Subcutaneous abdominal adipose tissue (tissue), 5 donors: ENCODE data around the gene MRPL19.

ENCODE experiments used
- H3K27ac ChIP-seq: one replicate; pipeline ENCODE4 v1.7.0; 2013; ENCODE audit warnings: low read depth, mild to moderate bottlenecking, inconsistent platforms, low read length, moderate library complexity
- H3K27me3 ChIP-seq, 5 donors: one replicate each; pipeline ENCODE4 v1.7.0; 2013; ENCODE audit warnings: low read length in 5 of 5, inconsistent platforms in 1 of 5; ENCODE audit not compliant: control insufficient read depth in 5 of 5, insufficient read depth in 4 of 5
- H3K36me3 ChIP-seq, 5 donors: one replicate each; pipeline ENCODE4 v1.7.0; 2013; ENCODE audit warnings: low read length in 5 of 5; ENCODE audit not compliant: control insufficient read depth in 5 of 5, insufficient read depth in 5 of 5
- H3K4me1 ChIP-seq, 5 donors: one replicate each; pipeline ENCODE4 v1.7.0; 2013; ENCODE audit warnings: low read length in 5 of 5, mild to moderate bottlenecking in 3 of 5, moderate library complexity in 1 of 5; ENCODE audit not compliant: control insufficient read depth in 5 of 5, insufficient read depth in 5 of 5
- H3K4me3 ChIP-seq, 5 donors: one replicate each; pipeline ENCODE4 v1.7.0; 2013; ENCODE audit warnings: low read length in 5 of 5, low read depth in 1 of 5
- H3K9ac ChIP-seq, 5 donors: one replicate each; pipeline ENCODE4 v1.7.0; 2013; ENCODE audit warnings: low read length in 5 of 5, mild to moderate bottlenecking in 4 of 5, moderate library complexity in 3 of 5
- H3K9me3 ChIP-seq, 5 donors: one replicate each; pipeline ENCODE4 v1.7.0; 2013; ENCODE audit warnings: low read length in 5 of 5; ENCODE audit not compliant: control insufficient read depth in 5 of 5
- donor health status: healthy.
- donor health status: healthy.
- donor health status: healthy.
- donor health status: healthy.
- donor health status: healthy.

The MRPL19 gene

DNA sequence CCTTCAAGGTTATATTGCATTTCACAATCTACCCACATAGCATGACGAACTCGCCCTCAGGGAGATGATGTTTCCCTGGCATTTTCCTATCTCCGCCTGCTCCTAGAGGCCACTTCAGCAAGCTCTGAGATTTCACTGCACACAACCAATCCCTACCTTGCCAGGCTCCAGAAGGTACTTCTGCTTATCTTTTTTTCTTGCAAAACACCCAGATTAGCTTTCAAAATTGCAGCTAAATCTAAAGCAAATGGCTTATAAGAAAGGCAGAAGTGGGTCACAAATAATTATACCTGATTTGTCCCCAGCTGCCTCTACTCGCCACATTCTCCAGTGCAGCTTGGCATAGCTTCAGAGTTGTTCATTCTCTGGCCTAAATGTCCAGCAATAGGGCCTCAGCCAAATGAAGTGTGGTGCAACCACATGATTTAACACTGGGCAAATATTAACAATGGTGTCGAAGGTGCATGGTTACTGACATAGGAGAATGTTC, 32.4 kb upstream of the MRPL19 start:
- Histone ChIP-seq H3K4me1 (peaks cover 0 to 21% (median 18%) of the 10 kb centered on the region in 5 donors), H3K4me3 (no peak overlapping the region), H3K27ac (no peak overlapping the region), H3K9me3 (peaks cover 0 to 3% (median 0%) of the 10 kb centered on the region in 5 donors), H3K9ac (no peak overlapping the region), H3K27me3 (peaks cover 0 to 9% (median 3%) of the 10 kb centered on the region in 5 donors), H3K36me3 (no peaks in the 10 kb centered on the region)

DNA sequence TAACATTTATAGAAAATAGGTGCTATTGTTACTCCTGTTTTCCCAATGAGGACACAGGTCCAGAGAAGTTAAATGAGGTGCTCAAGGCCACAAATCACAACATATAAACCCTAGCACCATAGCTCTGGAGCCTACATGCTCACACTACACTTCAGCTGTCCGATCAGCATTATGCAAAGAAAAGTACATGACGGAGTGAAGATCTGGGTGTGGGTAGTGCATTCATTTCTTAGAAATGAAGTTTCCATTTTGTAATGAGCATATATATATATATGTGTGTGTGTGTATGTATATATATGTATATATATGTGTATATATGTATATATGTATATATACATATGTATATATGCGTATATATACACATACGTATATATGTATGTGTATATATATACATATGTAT, 30.2 kb upstream of the MRPL19 start:
- peaks cover 0 to 3% (median 0%) of the 10 kb centered on the region in 5 donors for H3K9me3 ChIP-seq
- no peaks in the 10 kb centered on the region for H3K36me3 ChIP-seq
- no peak overlapping the region for H3K9ac ChIP-seq
- peaks cover 0 to 21% (median 18%) of the 10 kb centered on the region in 5 donors for H3K4me1 ChIP-seq
- H3K4me3 ChIP-seq = no peak overlapping the region
- H3K27me3 ChIP-seq = no peaks in the 10 kb centered on the region
- no peak overlapping the region for H3K27ac ChIP-seq

DNA sequence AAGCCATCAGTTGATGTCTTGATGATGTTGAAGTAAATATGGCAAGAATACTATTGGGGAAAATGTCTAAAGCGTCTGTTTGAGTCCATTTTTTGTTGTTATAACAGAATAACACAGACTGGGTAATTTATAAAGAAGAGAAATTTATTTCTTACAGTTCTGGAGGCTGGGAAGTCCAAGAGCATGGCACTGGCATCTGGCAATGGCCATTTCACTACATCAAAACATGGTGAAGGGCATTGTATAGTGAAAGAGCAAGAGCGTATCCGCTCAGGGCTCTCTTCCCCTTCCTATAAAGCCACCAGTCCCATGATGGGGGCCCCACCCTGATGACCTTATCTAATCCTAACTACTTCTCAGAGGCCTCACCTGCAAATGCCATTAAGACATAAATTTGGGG, 29.6 kb upstream of the MRPL19 start:
- Histone ChIP-seq H3K9ac (no peak overlapping the region), H3K36me3 (no peaks in the 10 kb centered on the region), H3K4me3 (no peak overlapping the region), H3K9me3 (peaks cover 0 to 3% (median 0%) of the 10 kb centered on the region in 5 donors), H3K27me3 (no peaks in the 10 kb centered on the region), H3K4me1 (peaks cover 0 to 21% (median 18%) of the 10 kb centered on the region in 5 donors), H3K27ac (no peak overlapping the region)

DNA sequence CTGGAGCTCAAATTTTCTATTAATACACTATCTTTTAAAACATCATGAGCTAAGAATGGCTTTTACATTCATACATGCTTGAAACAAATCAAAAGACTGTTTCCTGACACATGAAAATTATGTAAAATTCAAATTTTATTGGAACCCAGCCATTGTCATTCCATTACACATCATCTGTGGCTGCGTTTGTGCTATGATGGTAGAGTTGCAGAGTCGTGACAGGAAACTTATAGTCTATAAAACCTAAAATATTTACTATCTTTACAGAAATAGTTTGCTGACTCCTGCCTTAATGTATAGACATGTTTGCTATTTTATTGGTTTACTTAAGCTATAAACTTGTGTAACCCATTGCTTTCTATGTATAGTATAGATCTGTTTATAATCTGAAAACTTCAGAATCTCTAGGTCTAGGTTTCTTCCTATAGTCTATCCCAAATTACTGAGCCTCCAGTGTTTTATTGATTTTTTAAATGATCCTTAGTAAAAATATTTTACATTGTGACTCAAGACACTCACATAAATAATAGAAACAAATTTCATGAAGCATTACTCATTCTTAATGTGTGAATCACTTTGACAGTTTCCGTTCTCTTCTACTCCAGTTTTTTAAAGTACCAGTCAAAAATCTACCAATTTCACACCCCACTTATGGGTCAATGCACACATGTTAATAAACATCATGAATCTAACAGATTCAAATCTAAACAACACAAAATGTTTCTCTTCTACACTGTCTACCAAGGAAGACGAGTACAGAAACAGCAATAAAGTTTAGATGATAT, 26.4 kb upstream of the MRPL19 start:
- no peaks in the 10 kb centered on the region for H3K27me3 ChIP-seq
- H3K9me3 ChIP-seq = peaks cover 0 to 3% (median 0%) of the 10 kb centered on the region in 5 donors
- peaks cover 0 to 5% (median 3%) of the 10 kb centered on the region in 5 donors for H3K4me1 ChIP-seq

DNA sequence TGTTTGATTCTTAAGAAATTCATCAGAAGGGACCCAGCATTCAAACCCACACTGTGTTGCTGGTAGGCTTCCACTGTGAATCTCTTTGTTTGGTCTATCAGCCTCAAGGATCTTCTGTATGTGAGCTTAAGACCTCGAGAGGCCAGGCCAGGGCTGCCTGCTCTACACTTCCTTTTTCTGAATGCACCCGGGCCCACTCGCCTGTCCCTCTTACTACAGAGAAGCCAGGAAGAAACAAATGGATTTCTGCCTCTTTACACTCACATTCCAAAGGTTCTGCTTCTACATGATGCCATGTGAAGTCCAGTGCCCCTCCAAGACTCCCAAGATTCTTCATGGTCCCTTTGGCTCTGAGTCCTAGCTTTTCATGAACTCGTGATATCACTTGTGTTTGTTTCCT, 25.4 kb upstream of the MRPL19 start:
- Histone ChIP-seq H3K9me3 (peaks cover 0 to 3% (median 0%) of the 10 kb centered on the region in 5 donors), H3K4me1 (peaks cover 0 to 6% (median 3%) of the 10 kb centered on the region in 5 donors), H3K27me3 (no peaks in the 10 kb centered on the region), H3K36me3 (no peaks in the 10 kb centered on the region), H3K4me3 (no peak overlapping the region), H3K9ac (no peak overlapping the region), H3K27ac (no peak overlapping the region)

More for the DNA sequence above, 26.4 kb upstream of the MRPL19 start:
- no peak overlapping the region for H3K4me3 ChIP-seq
- no peak overlapping the region for H3K9ac ChIP-seq
- no peak overlapping the region for H3K27ac ChIP-seq
- no peaks in the 10 kb centered on the region for H3K36me3 ChIP-seq

DNA sequence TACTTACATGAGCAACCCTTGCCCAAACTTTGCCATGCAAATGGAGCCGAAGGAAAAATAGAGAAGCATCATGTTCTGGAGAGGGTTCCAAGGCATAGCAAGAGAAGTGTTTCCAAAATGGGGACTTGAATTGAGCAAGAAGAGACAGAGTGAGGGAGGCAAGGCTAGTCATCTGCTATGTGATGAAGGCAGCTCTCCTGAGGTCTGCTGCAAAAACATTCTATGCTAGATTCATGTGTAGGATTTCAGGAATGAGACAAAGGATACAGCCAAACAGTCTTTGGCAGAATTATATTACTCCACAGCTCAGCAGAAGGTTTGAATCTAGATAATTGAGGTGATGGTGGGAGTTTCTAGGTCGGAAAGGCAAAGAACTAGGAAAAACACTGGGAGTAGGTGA, 24.1 kb upstream of the MRPL19 start:
- no peaks in the 10 kb centered on the region for H3K9me3 ChIP-seq

DNA sequence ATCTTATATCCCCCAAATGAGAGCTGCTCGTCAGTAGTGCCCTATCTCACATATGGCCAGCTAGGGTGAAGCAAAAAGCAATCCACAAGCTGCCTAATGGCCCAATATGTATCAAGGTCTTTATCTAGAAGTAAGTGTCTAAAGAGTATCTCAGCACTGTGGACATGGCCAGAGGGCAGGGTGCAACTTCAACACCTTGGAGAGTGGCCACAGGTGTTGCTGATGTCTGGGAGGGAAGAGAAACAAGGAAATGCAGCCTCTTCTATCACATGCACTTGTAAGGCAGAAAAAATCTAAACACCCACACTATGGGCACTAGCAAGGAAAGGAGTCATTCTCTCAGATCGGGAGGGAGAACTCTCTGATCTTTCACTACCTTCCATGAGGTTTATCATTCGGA, 23.7 kb upstream of the MRPL19 start:
- Histone ChIP-seq H3K27me3 (no peaks in the 10 kb centered on the region), H3K36me3 (no peaks in the 10 kb centered on the region), H3K9me3 (no peaks in the 10 kb centered on the region), H3K9ac (no peak overlapping the region), H3K4me1 (peaks cover 0 to 6% (median 3%) of the 10 kb centered on the region in 5 donors), H3K4me3 (no peak overlapping the region), H3K27ac (no peak overlapping the region)

More for the DNA sequence above, 24.1 kb upstream of the MRPL19 start:
- Histone ChIP-seq H3K4me1 (peaks cover 0 to 6% (median 3%) of the 10 kb centered on the region in 5 donors), H3K4me3 (no peak overlapping the region), H3K9ac (no peak overlapping the region), H3K27ac (no peak overlapping the region), H3K36me3 (no peaks in the 10 kb centered on the region), H3K27me3 (no peaks in the 10 kb centered on the region)

DNA sequence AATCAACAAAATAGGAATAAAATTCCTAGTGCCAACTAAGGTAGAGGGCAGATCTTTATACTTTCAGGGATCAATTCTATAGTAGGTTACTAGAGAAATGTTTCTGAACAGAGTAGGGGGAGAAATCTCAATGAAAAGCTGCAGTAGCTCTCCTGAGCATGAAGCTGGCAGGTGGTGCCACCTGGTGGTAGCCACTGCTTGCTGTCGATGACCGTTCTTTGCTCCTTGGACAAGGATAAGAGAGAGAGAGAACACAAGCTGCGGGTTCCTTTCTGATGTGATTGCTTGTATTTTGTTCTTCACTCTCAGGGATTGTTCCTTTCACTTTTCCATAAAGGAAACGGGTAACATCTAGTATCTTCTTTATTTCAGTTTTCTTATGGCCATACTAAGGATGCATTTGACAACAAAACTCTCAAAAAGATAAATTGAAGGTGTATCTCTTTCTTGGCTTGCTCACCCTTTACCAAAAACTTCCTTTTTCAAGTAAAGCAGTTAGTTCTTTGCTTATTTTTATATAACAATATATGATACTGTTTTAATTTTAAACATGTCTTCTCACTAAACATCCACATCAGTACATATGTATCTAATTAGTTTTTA, 18.6 kb upstream of the MRPL19 start:
- no peak overlapping the region for H3K4me3 ChIP-seq
- H3K9ac ChIP-seq = no peak overlapping the region
- H3K9me3 ChIP-seq = no peaks in the 10 kb centered on the region
- H3K4me1 ChIP-seq = peaks cover 0 to 27% (median 12%) of the 10 kb centered on the region in 5 donors
- no peak overlapping the region for H3K27ac ChIP-seq
- no peaks in the 10 kb centered on the region for H3K36me3 ChIP-seq
- no peaks in the 10 kb centered on the region for H3K27me3 ChIP-seq

DNA sequence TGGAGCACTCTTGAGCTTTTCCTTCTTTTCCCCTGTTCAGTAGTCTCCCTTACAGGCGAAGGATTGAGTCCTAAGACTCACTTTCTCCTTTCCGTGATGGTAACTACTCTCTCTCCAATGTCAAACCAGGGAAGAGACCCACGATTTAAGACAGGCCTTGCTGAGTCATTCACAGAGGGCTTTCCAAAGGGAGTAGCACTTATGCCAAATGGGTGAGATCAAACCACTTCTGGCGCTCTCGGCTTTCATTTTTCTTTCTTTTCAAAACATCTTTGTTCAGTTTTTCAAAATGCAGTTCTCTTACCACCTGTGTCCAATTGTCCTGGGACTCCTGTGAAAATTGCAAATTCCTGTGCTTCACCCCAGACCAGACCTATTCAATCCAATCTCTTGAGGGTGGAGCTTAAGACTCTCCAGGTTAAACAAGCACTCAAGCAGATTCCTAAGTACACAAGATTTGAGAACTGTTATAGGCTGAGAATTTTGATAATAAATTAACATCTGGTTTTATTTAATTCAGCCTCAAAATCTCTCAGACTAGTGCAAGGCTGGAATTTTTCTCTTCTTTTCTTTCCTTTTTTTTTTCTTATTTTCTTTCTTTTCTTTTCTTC, 14.4 kb upstream of the MRPL19 start:
- Histone ChIP-seq H3K4me3 (peak overlapping the region in 2 of 5 donors; percentile 2 to 31), H3K9me3 (no peaks in the 10 kb centered on the region), H3K9ac (no peak overlapping the region), H3K4me1 (peaks cover 0 to 20% (median 9%) of the 10 kb centered on the region in 5 donors), H3K36me3 (no peaks in the 10 kb centered on the region), H3K27ac (peak overlapping the region; percentile 26), H3K27me3 (no peaks in the 10 kb centered on the region)

DNA sequence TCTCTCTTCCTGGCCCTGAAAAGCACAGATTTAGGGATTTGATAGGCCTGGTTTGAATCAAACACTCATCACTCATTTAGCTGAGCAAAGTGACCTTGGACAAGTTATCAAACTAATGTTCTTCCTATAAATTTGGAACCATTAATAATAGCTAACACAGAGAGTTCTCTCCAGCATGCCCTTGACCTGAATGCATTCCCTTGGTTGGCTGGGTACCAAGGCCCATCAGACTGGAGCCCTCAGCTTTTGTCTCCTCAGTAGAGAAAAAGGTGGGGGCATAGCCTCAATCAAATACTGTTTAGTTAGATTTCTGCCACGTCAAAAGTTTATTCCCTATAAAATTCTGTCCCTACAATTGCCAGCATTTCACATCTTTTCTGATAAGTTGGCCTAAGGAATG, 13.8 kb upstream of the MRPL19 start:
- H3K4me1 ChIP-seq = peaks cover 0 to 20% (median 9%) of the 10 kb centered on the region in 5 donors
- H3K27ac ChIP-seq = peak overlapping the region; percentile 26

More for the DNA sequence above, 13.8 kb upstream of the MRPL19 start:
- H3K9ac ChIP-seq = no peak overlapping the region
- H3K36me3 ChIP-seq = no peaks in the 10 kb centered on the region
- peaks cover 0 to under 1% (median 0%) of the 10 kb centered on the region in 5 donors for H3K27me3 ChIP-seq
- no peaks in the 10 kb centered on the region for H3K9me3 ChIP-seq
- no peak overlapping the region for H3K4me3 ChIP-seq
